Measurements from ENCODE around the gene SERGEF.

- TF ChIP-seq CTCF (IDR thresholded peaks at IDR 0.05; ENCODE audit: insufficient read depth, low read length) (no peak), POLR2AphosphoS5 (IDR thresholded peaks at IDR 0.05; ENCODE audit: low read depth) (no peak), SPI1 (IDR thresholded peaks at IDR 0.05; ENCODE audit: borderline replicate concordance, low read depth) (no peak), GABPA (IDR thresholded peaks at IDR 0.05; ENCODE audit: low read depth) (no peak)
- TF ChIP-seq, protein P1, sequence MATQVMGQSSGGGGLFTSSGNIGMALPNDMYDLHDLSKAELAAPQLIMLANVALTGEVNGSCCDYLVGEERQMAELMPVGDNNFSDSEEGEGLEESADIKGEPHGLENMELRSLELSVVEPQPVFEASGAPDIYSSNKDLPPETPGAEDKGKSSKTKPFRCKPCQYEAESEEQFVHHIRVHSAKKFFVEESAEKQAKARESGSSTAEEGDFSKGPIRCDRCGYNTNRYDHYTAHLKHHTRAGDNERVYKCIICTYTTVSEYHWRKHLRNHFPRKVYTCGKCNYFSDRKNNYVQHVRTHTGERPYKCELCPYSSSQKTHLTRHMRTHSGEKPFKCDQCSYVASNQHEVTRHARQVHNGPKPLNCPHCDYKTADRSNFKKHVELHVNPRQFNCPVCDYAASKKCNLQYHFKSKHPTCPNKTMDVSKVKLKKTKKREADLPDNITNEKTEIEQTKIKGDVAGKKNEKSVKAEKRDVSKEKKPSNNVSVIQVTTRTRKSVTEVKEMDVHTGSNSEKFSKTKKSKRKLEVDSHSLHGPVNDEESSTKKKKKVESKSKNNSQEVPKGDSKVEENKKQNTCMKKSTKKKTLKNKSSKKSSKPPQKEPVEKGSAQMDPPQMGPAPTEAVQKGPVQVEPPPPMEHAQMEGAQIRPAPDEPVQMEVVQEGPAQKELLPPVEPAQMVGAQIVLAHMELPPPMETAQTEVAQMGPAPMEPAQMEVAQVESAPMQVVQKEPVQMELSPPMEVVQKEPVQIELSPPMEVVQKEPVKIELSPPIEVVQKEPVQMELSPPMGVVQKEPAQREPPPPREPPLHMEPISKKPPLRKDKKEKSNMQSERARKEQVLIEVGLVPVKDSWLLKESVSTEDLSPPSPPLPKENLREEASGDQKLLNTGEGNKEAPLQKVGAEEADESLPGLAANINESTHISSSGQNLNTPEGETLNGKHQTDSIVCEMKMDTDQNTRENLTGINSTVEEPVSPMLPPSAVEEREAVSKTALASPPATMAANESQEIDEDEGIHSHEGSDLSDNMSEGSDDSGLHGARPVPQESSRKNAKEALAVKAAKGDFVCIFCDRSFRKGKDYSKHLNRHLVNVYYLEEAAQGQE (IDR thresholded peaks at IDR 0.05; ENCODE audit: insufficient replicate concordance, low read depth), result no peak
Measured at GRCh38 chr11:17738151-17738973, 274.5 kb downstream of the SERGEF start.

Measured in HL-60 (cell line).